ENCODE data around the gene DNAJB8.

DNA sequence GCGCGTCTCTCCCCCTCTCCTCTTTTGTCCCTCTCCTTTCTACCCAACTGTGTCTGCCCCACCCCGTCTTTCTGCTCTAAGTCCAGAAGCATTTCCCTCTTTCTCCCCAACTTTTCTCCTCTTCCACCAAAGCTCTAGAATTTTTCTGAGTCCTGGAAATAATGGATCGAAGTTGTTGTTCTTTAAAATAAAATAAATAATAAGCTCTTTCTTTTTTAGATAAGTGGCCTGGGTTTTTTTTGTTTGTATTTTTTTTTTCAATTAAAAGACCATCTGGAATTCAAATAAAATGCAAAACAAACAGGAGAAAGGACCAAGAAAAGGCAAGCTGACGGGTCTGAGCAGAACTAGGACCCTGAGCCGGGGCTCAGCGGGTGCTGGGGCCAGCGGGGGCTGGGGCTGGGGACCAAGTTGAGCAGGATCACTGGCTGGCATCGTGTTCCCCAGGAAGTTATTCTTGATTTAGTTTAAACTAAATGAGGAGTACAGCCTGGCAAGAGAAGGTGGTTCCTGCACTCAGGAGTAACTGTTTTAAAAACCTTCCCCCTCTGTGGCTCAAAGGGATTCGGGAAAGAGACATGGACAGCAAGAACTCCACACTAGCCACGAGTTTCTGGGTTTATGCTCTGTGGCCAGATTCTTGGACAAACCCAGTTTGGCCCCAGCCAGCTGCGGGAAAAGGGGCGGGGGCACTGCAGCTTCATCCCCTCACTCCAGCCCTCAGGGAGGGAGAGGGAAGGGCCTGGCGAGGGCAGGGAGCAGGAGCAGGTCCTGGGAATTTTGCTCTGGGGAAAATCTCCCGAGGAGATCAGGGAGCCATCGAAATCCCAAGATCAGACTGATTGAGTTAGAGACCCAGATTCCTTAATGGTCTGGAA is 18.0 kb upstream of the DNAJB8 start:
- TF ChIP-seq, protein P1, sequence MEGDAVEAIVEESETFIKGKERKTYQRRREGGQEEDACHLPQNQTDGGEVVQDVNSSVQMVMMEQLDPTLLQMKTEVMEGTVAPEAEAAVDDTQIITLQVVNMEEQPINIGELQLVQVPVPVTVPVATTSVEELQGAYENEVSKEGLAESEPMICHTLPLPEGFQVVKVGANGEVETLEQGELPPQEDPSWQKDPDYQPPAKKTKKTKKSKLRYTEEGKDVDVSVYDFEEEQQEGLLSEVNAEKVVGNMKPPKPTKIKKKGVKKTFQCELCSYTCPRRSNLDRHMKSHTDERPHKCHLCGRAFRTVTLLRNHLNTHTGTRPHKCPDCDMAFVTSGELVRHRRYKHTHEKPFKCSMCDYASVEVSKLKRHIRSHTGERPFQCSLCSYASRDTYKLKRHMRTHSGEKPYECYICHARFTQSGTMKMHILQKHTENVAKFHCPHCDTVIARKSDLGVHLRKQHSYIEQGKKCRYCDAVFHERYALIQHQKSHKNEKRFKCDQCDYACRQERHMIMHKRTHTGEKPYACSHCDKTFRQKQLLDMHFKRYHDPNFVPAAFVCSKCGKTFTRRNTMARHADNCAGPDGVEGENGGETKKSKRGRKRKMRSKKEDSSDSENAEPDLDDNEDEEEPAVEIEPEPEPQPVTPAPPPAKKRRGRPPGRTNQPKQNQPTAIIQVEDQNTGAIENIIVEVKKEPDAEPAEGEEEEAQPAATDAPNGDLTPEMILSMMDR (IDR thresholded peaks at IDR 0.05), result no peak
- TF ChIP-seq, protein P2, sequence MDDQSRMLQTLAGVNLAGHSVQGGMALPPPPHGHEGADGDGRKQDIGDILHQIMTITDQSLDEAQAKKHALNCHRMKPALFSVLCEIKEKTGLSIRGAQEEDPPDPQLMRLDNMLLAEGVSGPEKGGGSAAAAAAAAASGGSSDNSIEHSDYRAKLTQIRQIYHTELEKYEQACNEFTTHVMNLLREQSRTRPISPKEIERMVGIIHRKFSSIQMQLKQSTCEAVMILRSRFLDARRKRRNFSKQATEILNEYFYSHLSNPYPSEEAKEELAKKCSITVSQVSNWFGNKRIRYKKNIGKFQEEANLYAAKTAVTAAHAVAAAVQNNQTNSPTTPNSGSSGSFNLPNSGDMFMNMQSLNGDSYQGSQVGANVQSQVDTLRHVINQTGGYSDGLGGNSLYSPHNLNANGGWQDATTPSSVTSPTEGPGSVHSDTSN (IDR thresholded peaks at IDR 0.05), result no peak
- TF ChIP-seq RCOR1 (IDR thresholded peaks at IDR 0.05; ENCODE audit: low read depth, low read length) (no peak), RFX5 (IDR thresholded peaks at IDR 0.05) (no peak), JUNB (IDR thresholded peaks at IDR 0.05) (no peak), ZFP36 (IDR thresholded peaks at IDR 0.05; ENCODE audit: borderline replicate concordance, partially characterized antibody) (no peak), EP300 (IDR thresholded peaks at IDR 0.05) (no peak), KDM5A (IDR thresholded peaks at IDR 0.05) (no peak), MYC (IDR thresholded peaks at IDR 0.05; ENCODE audit: borderline replicate concordance, low read length) (no peak), POLR2A (IDR thresholded peaks at IDR 0.05; ENCODE audit: low read length) (no peak), KDM1A (IDR thresholded peaks at IDR 0.05; ENCODE audit: low read depth) (no peak)
- TF ChIP-seq, protein P3, sequence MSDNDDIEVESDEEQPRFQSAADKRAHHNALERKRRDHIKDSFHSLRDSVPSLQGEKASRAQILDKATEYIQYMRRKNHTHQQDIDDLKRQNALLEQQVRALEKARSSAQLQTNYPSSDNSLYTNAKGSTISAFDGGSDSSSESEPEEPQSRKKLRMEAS (IDR thresholded peaks at IDR 0.05), result no peak

Data from A549 (cell line).